Endothelial cell of umbilical vein (primary cell): ENCODE data around the gene NUDT5. TPM values are rescaled to one million over a fixed set of nuclear protein-coding genes. Genes with fewer than 3 reads are reported as not detected.

Experiments used
- BruUV-seq: library from RNA; stranded (reverse); fragments of 400-500 nt; replicated peaks from 2 replicates; lab custom pipeline; 2021; lab: Mats Ljungman, UMichigan
- CTCF ChIA-PET: fragments of 300-600, 350-600 bp; sonication (Branson Sonifier 250); formaldehyde crosslinking; loops from one replicate; lab custom pipeline; 2021; ENCODE audit warnings: antibody characterized with exemption, inconsistent platforms; lab: Charles Lee
- POLR2A ChIA-PET: fragments of 300-600, 350-600 bp; sonication (Branson Sonifier 250); formaldehyde crosslinking; loops from one replicate; lab custom pipeline; 2021; ENCODE audit warnings: antibody characterized with exemption, inconsistent platforms; lab: Charles Lee
- DNase-seq: peaks from one replicate; pipeline ENCODE4 v3.0.0-alpha.2; 2011; ENCODE audit warnings: low read depth, low spot score
- FAIRE-seq: peaks from 2 replicates; lab custom pipeline; 2011; peaks lifted over from hg19 to GRCh38; lab: Jason Lieb, UNC
- H2AFZ ChIP-seq: 2 replicates; pipeline ENCODE4 v1.6.0; 2012; ENCODE audit warnings: low read depth, low read length, control low read depth, inconsistent platforms
- H3K27ac ChIP-seq: 2 replicates; pipeline ENCODE4 v1.5.1; 2011; ENCODE audit warnings: low read depth, mild to moderate bottlenecking, control low read depth, low read length, moderate library complexity; ENCODE audit not compliant: insufficient read depth
- H3K27me3 ChIP-seq, 2 experiments: 2 replicates each; pipeline versions ENCODE4 v1.6.0 to v1.6.1; 2011; ENCODE audit warnings: low read length in 2 of 2, mixed read lengths in 1 of 2; ENCODE audit not compliant: control insufficient read depth in 2 of 2, insufficient read depth in 2 of 2
- H3K36me3 ChIP-seq, 2 experiments: 2 replicates in 1 of 2; 3 replicates in 1 of 2; pipeline ENCODE4 v1.5.1; 2011; ENCODE audit warnings: low read length in 2 of 2, mild to moderate bottlenecking in 1 of 2, moderate library complexity in 1 of 2; ENCODE audit not compliant: control insufficient read depth in 2 of 2, insufficient read depth in 2 of 2; ENCODE audit errors: extremely low read depth in 1 of 2
- H3K4me1 ChIP-seq: 3 replicates; pipeline ENCODE4 v1.5.1; 2011; ENCODE audit warnings: mild to moderate bottlenecking, low read length; ENCODE audit not compliant: control insufficient read depth, insufficient read depth; ENCODE audit errors: extremely low read depth
- H3K4me2 ChIP-seq: 2 replicates; pipeline ENCODE4 v1.6.1; 2011; ENCODE audit warnings: low read length, control low read depth, mixed read lengths; ENCODE audit not compliant: insufficient read depth
- H3K4me3 ChIP-seq, 3 experiments: fragments of 200-600 bp in 1 of 3; sonication (generic), shearing (Covaris generic) in 1 of 3; replicated peaks in 1 of 3; 2 replicates each; pipeline ENCODE4 v1.5.1; 2011 to 2016; ENCODE audit warnings: control low read depth in 3 of 3, low read length in 3 of 3, mild to moderate bottlenecking in 2 of 3, inconsistent platforms in 1 of 3, low read depth in 1 of 3, moderate library complexity in 1 of 3; ENCODE audit not compliant: insufficient read depth in 1 of 3
- H3K79me2 ChIP-seq: 2 replicates; pipeline ENCODE4 v1.6.0; 2012; ENCODE audit warnings: low read length, inconsistent platforms; ENCODE audit not compliant: control insufficient read depth, insufficient read depth
- H3K9ac ChIP-seq: replicated peaks from 2 replicates; pipeline ENCODE3; 2011; ENCODE audit warnings: low read length, control low read depth; ENCODE audit not compliant: insufficient read depth; ENCODE audit errors: extremely low read depth
- H3K9me1 ChIP-seq: replicated peaks from 3 replicates; pipeline ENCODE4 v1.6.0; 2011; ENCODE audit warnings: mild to moderate bottlenecking, low read length; ENCODE audit not compliant: control insufficient read depth, insufficient read depth; ENCODE audit errors: extremely low read depth
- H3K9me3 ChIP-seq: replicated peaks from 2 replicates; pipeline ENCODE4 v1.5.1; 2012; ENCODE audit warnings: low read length, inconsistent platforms; ENCODE audit not compliant: control insufficient read depth, insufficient read depth
- H4K20me1 ChIP-seq: replicated peaks from 2 replicates; pipeline ENCODE3; 2011; ENCODE audit warnings: mild to moderate bottlenecking, low read length; ENCODE audit not compliant: control insufficient read depth, insufficient read depth; ENCODE audit errors: extremely low read depth
- EZH2 ChIP-seq: IDR thresholded peaks from 2 replicates; pipeline ENCODE4 v1.6.1; 2012; ENCODE audit warnings: borderline replicate concordance, low read depth, mild to moderate bottlenecking, moderate library complexity, low read length, inconsistent platforms; ENCODE audit not compliant: severe bottlenecking
- FOS ChIP-seq: IDR thresholded peaks from 2 replicates; pipeline ENCODE4 v1.6.1; 2011; ENCODE audit warnings: mild to moderate bottlenecking, low read length, moderate library complexity, borderline replicate concordance; ENCODE audit not compliant: insufficient read depth
- GATA2 ChIP-seq: IDR thresholded peaks from 2 replicates; pipeline ENCODE4 v1.7.0; 2011; ENCODE audit warnings: low read depth, mild to moderate bottlenecking, moderate library complexity, mixed read lengths, low read length; ENCODE audit not compliant: insufficient read length, insufficient read depth
- JUN ChIP-seq: IDR thresholded peaks from 2 replicates; pipeline ENCODE4 v1.6.1; 2011; ENCODE audit warnings: borderline replicate concordance, low read depth; ENCODE audit not compliant: insufficient read length, insufficient read depth
- POLR2AphosphoS5 ChIP-seq: IDR thresholded peaks from 2 replicates; pipeline ENCODE4 v1.6.1; 2012; ENCODE audit warnings: low read depth, mild to moderate bottlenecking, control low read depth, low read length, moderate library complexity; ENCODE audit not compliant: insufficient read depth
- dilution Hi-C: fragments of 300-500 bp; cut with MboI; formaldehyde crosslinking; loops from one replicate; pipeline ENCODE4 v1.15.0; 2019; ENCODE audit warnings: low sequenced_read_pairs; ENCODE audit not compliant: extremely low pct_ligation_motif_present
- intact Hi-C: fragments of 100-400 bp; cut with micrococcal nuclease; formaldehyde crosslinking; loops from one replicate; pipeline ENCODE4 v1.10.0; 2022
- polyA plus RNA-seq, 4 experiments: library from polyadenylated mRNA; depleted of rRNA in 3 of 4; stranded (reverse) in 3 of 4; unstranded in 1 of 4; fragments of >200 nt; gene quantifications; 2 replicates each; pipeline versions ENCODE4 v1.2.1 to v1.2.3, GENCODE V29; 2011 to 2012; ENCODE audit warnings: missing spikeins in 1 of 4
- total RNA-seq: library from RNA; stranded (reverse); gene quantifications from 2 replicates; pipeline ENCODE4 v1.2.3, GENCODE V29; 2021
- TF ChIP-seq, protein P1 (sequence below), 2 donors: IDR thresholded peaks; 1 replicate in 1 of 2; 2 replicates in 1 of 2; pipeline ENCODE4 v1.5.1; 2011; ENCODE audit warnings: low read length in 2 of 2, mild to moderate bottlenecking in 2 of 2, moderate library complexity in 2 of 2, control low read depth in 1 of 2, inconsistent platforms in 1 of 2, low read depth in 1 of 2; ENCODE audit not compliant: insufficient read depth in 1 of 2; ENCODE audit errors: extremely low read depth in 1 of 2
- TF ChIP-seq, protein P2 (sequence below): IDR thresholded peaks from 2 replicates; pipeline ENCODE4 v1.6.1; 2011; ENCODE audit not compliant: insufficient read depth, insufficient read length

Gene NUDT5
- total and polyA plus RNA-seq, 2 donors (not counting 3 experiments of a cell fraction or from before 2014, with no cell fraction given) = 81.8 to 87.8 TPM

DNA sequence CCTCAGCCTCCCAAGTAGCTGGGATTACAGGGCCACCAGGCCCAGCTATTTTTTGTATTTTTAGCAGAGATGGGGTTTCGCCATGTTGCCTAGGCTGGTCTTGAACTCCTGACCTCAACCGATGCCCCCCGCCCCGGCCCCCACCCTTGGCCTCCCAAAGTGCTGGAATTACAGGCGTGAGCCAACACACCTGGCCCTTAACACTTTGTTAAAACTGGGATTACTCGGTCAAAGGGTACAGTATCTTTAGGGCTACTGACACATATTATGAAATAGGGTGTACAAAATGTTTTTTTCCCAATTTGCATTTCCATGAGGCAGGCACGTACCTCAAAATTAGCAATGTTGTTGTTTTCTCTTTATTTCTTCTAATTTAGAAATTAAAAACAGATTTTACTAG lies 11.5 kb downstream of the NUDT5 start:
- BruUV-seq = no TSS peak

More for the DNA sequence above, 11.5 kb downstream of the NUDT5 start:
- no peaks in the 10 kb centered on the region for H3K9me3 ChIP-seq
- H2AFZ ChIP-seq = no peak overlapping the region
- H3K27me3 ChIP-seq = no peaks in the 10 kb centered on the region
- peaks cover 0 to 16% of the 10 kb centered on the region in 2 experiments for H3K36me3 ChIP-seq
- H3K9ac ChIP-seq = no peak overlapping the region
- dilution Hi-C loops = no loop called here
- no peak overlapping the region for H3K4me2 ChIP-seq
- no peak overlapping the region for H3K27ac ChIP-seq
- TF ChIP-seq EZH2 (no peak), FOS (no peak), POLR2AphosphoS5 (no peak), GATA2 (no peak), JUN (no peak)
- TF ChIP-seq, protein P1, sequence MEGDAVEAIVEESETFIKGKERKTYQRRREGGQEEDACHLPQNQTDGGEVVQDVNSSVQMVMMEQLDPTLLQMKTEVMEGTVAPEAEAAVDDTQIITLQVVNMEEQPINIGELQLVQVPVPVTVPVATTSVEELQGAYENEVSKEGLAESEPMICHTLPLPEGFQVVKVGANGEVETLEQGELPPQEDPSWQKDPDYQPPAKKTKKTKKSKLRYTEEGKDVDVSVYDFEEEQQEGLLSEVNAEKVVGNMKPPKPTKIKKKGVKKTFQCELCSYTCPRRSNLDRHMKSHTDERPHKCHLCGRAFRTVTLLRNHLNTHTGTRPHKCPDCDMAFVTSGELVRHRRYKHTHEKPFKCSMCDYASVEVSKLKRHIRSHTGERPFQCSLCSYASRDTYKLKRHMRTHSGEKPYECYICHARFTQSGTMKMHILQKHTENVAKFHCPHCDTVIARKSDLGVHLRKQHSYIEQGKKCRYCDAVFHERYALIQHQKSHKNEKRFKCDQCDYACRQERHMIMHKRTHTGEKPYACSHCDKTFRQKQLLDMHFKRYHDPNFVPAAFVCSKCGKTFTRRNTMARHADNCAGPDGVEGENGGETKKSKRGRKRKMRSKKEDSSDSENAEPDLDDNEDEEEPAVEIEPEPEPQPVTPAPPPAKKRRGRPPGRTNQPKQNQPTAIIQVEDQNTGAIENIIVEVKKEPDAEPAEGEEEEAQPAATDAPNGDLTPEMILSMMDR (IDR thresholded peaks at IDR 0.05; ENCODE audit: extremely low read depth in 1 of 2, insufficient read depth in 1 of 2, low read depth in 1 of 2, low read length in 2 of 2) = no peak
- TF ChIP-seq, protein P2, sequence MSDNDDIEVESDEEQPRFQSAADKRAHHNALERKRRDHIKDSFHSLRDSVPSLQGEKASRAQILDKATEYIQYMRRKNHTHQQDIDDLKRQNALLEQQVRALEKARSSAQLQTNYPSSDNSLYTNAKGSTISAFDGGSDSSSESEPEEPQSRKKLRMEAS = no peak
- peaks cover 14% of the 10 kb centered on the region for H3K4me1 ChIP-seq
- H3K9me1 ChIP-seq = no peaks in the 10 kb centered on the region
- FAIRE-seq = no peak
- intact Hi-C loops = no loop called here
- H3K79me2 ChIP-seq = peaks cover 10% of the 10 kb centered on the region
- CTCF ChIA-PET = no interaction called here
- POLR2A ChIA-PET = no interaction called here
- no peaks in the 10 kb centered on the region for H4K20me1 ChIP-seq
- no peak for DNase-seq
- H3K4me3 ChIP-seq = no peak overlapping the region
